HCT116 (cell line): Measurements from ENCODE around the gene NPIPA2. TPM values are rescaled to one million over a fixed set of nuclear protein-coding genes. Genes with fewer than 3 reads are reported as not detected.

Experiments
- total RNA-seq: library from RNA; stranded (reverse); gene quantifications from one replicate; pipeline ENCODE4 v1.2.1, GENCODE V29; 2021; ENCODE audit not compliant: unreplicated experiment

Gene NPIPA2
- total RNA-seq, 1 experiment from 2014 or later, result 3.1 TPM

Other genes with a start within 250 kb of the NPIPA2 start
- gene PARN, start 112.3 kb upstream of the NPIPA2 start, total RNA-seq, result 42.5 TPM
- 49.7 TPM for gene BFAR, start 109.6 kb upstream of the NPIPA2 start, total RNA-seq
- not detected for gene PLA2G10, start 48.2 kb upstream of the NPIPA2 start, total RNA-seq
- gene NPIPA3, start 39.1 kb upstream of the NPIPA2 start, total RNA-seq, result 1.6 TPM
- 122 TPM for gene NOMO1, start 91.2 kb downstream of the NPIPA2 start, total RNA-seq
- 93.4 TPM for gene NPIPA1, start 194.9 kb downstream of the NPIPA2 start, total RNA-seq
- 94.3 TPM for gene PDXDC1, start 232.5 kb downstream of the NPIPA2 start, total RNA-seq